OCI-LY3 (cell line): ENCODE data around the gene MAP6.

Experiments
- H2AFZ ChIP-seq: fragments of 200-600, 300-600 bp; shearing (Covaris generic); 2 replicates; pipeline ENCODE4 v1.6.0; 2014; ENCODE audit warnings: antibody characterized with exemption, low read depth, low read length
- H3K27ac ChIP-seq: fragments of 200-600, 300-600 bp; sonication (generic); 2 replicates; pipeline ENCODE4 v1.5.1; 2014; ENCODE audit warnings: mild to moderate bottlenecking, low read length, moderate library complexity, mixed read lengths
- H3K27me3 ChIP-seq: fragments of 200-600, 300-600 bp; sonication (generic); 2 replicates; pipeline ENCODE4 v1.6.1; 2014; ENCODE audit warnings: low read depth, low read length, mixed read lengths
- H3K36me3 ChIP-seq: fragments of 200-600, 300-600 bp; sonication (generic); replicated peaks from 2 replicates; pipeline ENCODE3; 2014; ENCODE audit warnings: low read depth, low read length, mixed read lengths
- H3K4me1 ChIP-seq: fragments of 300-600, 200-600 bp; sonication (generic); 2 replicates; pipeline ENCODE4 v1.6.1; 2014; ENCODE audit warnings: low read length, mixed read lengths
- H3K4me2 ChIP-seq: fragments of 200-600, 300-600 bp; sonication (generic); 2 replicates; pipeline ENCODE4 v1.6.1; 2014; ENCODE audit warnings: low read length, mixed read lengths
- H3K4me3 ChIP-seq: fragments of 300-600, 200-600 bp; sonication (generic); 2 replicates; pipeline ENCODE4 v1.5.1; 2014; ENCODE audit warnings: antibody characterized with exemption, mild to moderate bottlenecking, low read length, moderate library complexity
- H3K79me2 ChIP-seq: fragments of 300-600, 200-600 bp; shearing (Covaris generic); 2 replicates; pipeline ENCODE4 v1.6.1; 2014; ENCODE audit warnings: mild to moderate bottlenecking, low read length, mixed read lengths
- H3K9ac ChIP-seq: fragments of 300-600, 200-600 bp; shearing (Covaris generic); 2 replicates; pipeline ENCODE4 v1.6.0; 2014; ENCODE audit warnings: mild to moderate bottlenecking, low read length, moderate library complexity
- H3K9me3 ChIP-seq: fragments of 200-600, 300-600 bp; shearing (Covaris generic); 2 replicates; pipeline ENCODE4 v1.6.1; 2014; ENCODE audit warnings: low read length, mixed read lengths; ENCODE audit not compliant: insufficient read depth
- H4K20me1 ChIP-seq: fragments of 200-600, 300-600 bp; sonication (generic); 2 replicates; pipeline ENCODE4 v1.6.1; 2016; ENCODE audit warnings: low read length, mixed read lengths; ENCODE audit not compliant: insufficient read depth
- EZH2phosphoT487 ChIP-seq: fragments of 200-600 bp; shearing (Covaris generic); IDR thresholded peaks from 2 replicates; pipeline ENCODE4 v1.6.1; 2018; ENCODE audit warnings: antibody characterized with exemption, mixed run types, low read depth
- TF ChIP-seq, protein P1 (sequence below): fragments of 200-600, 300-600 bp; sonication (generic); IDR thresholded peaks from 2 replicates; pipeline ENCODE4 v1.5.1; 2014; ENCODE audit warnings: antibody characterized with exemption, low read length, low read depth

The MAP6 gene

GRCh38 chr11:75557666-75558494 lies 111.0 kb downstream of the MAP6 start:
- Histone ChIP-seq H4K20me1 (no peaks in the 10 kb centered on the region), H3K4me1 (peaks cover 5% of the 10 kb centered on the region), H3K27ac (no peak overlapping the region), H3K9ac (no peak overlapping the region), H3K79me2 (peaks cover 2% of the 10 kb centered on the region), H3K36me3 (no peaks in the 10 kb centered on the region), H3K9me3 (no peaks in the 10 kb centered on the region), H3K4me3 (no peak overlapping the region), H3K27me3 (peaks cover 14% of the 10 kb centered on the region), H3K4me2 (no peak overlapping the region), H2AFZ (no peak overlapping the region)
- TF ChIP-seq, protein P1, sequence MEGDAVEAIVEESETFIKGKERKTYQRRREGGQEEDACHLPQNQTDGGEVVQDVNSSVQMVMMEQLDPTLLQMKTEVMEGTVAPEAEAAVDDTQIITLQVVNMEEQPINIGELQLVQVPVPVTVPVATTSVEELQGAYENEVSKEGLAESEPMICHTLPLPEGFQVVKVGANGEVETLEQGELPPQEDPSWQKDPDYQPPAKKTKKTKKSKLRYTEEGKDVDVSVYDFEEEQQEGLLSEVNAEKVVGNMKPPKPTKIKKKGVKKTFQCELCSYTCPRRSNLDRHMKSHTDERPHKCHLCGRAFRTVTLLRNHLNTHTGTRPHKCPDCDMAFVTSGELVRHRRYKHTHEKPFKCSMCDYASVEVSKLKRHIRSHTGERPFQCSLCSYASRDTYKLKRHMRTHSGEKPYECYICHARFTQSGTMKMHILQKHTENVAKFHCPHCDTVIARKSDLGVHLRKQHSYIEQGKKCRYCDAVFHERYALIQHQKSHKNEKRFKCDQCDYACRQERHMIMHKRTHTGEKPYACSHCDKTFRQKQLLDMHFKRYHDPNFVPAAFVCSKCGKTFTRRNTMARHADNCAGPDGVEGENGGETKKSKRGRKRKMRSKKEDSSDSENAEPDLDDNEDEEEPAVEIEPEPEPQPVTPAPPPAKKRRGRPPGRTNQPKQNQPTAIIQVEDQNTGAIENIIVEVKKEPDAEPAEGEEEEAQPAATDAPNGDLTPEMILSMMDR, result no peak
- no peak for TF ChIP-seq EZH2phosphoT487

DNA sequence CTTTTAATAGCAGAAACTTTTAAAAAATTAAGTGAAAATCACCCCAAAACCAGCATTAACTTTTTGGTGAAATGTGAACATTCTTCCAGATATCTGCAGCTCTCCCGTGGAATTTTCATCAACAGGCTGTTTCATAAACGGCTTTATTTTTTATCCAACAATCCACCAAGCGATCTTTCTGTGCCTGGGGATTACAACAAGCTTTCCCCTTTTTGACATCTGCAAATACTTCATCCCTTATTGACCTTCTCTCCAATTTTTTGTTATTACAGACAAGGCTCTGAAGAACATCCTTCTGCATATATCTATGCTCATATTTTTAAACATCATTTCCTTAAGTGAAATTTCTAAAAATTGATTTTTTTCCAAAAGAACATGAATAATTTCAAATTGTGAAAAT lies 112.6 kb downstream of the MAP6 start:
- H3K9ac ChIP-seq, result no peak overlapping the region
- H3K9me3 ChIP-seq, result no peaks in the 10 kb centered on the region
- H3K79me2 ChIP-seq, result no peaks in the 10 kb centered on the region
- H2AFZ ChIP-seq, result no peak overlapping the region
- no peak overlapping the region for H3K4me2 ChIP-seq
- peaks cover 1% of the 10 kb centered on the region for H3K4me1 ChIP-seq
- no peaks in the 10 kb centered on the region for H3K36me3 ChIP-seq
- no peak overlapping the region for H3K27ac ChIP-seq
- H4K20me1 ChIP-seq, result no peaks in the 10 kb centered on the region
- H3K27me3 ChIP-seq, result peaks cover 14% of the 10 kb centered on the region
- TF ChIP-seq, protein P1, result no peak
- TF ChIP-seq EZH2phosphoT487, result no peak
- H3K4me3 ChIP-seq, result no peak overlapping the region

DNA sequence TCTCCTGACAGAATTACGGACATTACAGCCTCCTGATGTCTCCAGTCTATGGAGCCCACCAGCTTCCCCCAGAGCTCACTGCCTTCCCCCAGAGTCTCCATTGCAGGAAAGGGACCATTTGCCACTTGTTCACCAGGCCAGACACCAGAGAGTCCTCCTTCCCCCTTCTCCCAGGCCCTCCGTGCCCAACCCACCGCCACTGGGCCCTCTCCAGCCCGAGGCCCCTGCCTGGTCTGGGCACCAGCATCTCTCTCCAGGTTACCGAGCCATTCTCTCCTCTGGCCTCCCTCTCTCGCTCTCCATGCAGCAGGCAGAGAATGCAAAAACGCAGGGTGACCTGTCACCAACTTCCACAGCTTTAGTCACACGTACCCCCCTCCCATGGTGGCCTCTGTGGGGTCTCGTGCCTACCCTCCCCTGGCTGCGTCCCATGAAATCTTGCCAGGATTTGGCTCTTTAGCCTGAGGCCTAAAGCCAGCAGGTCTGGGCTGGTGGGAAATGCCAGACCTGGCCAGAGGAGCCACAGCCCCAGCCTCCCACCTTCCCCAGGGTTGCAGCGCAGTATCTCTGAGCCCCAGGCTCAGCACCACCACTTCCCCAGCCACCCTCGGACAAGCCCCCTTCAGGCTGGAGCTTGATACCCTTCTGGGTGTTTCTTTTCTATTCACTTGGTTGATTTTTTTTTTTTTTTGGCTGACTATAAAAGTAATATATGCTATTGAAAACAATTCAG lies 113.6 kb downstream of the MAP6 start:
- no peaks in the 10 kb centered on the region for H3K4me1 ChIP-seq
- H3K27me3 ChIP-seq, result peaks cover 11% of the 10 kb centered on the region
- H3K36me3 ChIP-seq, result no peaks in the 10 kb centered on the region
- H3K4me2 ChIP-seq, result no peak overlapping the region
- no peak overlapping the region for H3K27ac ChIP-seq
- H2AFZ ChIP-seq, result no peak overlapping the region
- no peak overlapping the region for H3K9ac ChIP-seq
- no peak overlapping the region for H3K4me3 ChIP-seq
- TF ChIP-seq, protein P1, result no peak
- no peak for TF ChIP-seq EZH2phosphoT487
- no peaks in the 10 kb centered on the region for H3K79me2 ChIP-seq
- no peaks in the 10 kb centered on the region for H3K9me3 ChIP-seq
- no peaks in the 10 kb centered on the region for H4K20me1 ChIP-seq

DNA sequence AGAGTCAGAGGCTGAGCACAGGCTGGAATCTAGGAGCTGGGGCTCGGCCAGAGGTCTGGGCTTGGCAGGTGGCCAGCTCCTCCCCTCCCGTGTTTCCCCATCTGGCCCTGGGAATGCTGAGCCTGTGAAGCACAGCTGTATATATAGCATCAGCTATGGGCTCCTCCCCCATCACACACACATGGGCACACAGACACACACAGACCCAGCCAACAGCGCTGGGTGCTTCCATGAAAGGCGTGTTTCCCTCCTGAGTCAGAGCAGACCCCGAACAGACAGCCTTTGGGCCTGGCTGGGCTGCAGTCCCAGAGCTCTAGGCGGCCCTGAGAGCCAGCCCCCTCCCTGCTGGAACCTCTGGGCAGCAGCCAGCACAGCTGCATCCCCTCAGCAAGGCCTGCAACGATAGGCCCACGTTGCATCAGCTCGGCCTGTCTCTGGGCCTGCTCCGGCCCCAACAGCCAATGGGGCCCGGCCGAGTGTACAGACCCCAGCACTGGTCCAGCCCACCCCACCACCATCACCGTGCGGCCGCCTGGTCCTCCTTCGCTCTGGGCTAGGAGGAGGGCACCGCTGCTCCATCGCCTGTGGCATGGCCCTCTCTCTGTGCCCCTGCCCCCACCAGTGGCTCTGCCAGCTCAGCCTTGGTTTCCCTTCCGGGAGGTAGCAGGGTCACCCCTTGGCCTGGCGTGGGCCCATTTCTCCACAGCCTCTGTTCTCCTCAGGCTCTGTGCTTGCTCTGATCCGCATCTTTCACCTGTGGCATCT lies 114.4 kb downstream of the MAP6 start:
- Histone ChIP-seq H2AFZ (no peak overlapping the region), H3K27ac (no peak overlapping the region), H3K27me3 (peaks cover 11% of the 10 kb centered on the region), H3K4me1 (no peaks in the 10 kb centered on the region), H3K9me3 (no peaks in the 10 kb centered on the region), H3K4me3 (no peak overlapping the region), H4K20me1 (no peaks in the 10 kb centered on the region), H3K4me2 (no peak overlapping the region), H3K9ac (no peak overlapping the region), H3K79me2 (no peaks in the 10 kb centered on the region), H3K36me3 (no peaks in the 10 kb centered on the region)
- no peak for TF ChIP-seq EZH2phosphoT487
- TF ChIP-seq, protein P1, result no peak
